ENCODE results near the gene CAMK1D. TPM values are rescaled to one million over a fixed set of nuclear protein-coding genes. Genes with fewer than 3 reads are reported as not detected.

The CAMK1D gene
- polyA plus RNA-seq, 1 donor (not counting 4 experiments of a cell fraction or from before 2014, with no cell fraction given): 0.76 TPM

- FAIRE-seq: no peak
- peaks cover 4% of the 10 kb centered on the region for H3K4me1 ChIP-seq (ENCODE audit: control insufficient read depth, extremely low read depth, insufficient read depth, low read length)
- no peak overlapping the region for H3K4me2 ChIP-seq (ENCODE audit: control insufficient read depth, extremely low read depth, insufficient read depth, low read depth, low read length)
Measured at GRCh38 chr10:12633776-12634620, 284.7 kb downstream of the CAMK1D start.

GRCh38 chr10:12634621-12634931, 285.2 kb downstream of the CAMK1D start:
- Histone ChIP-seq H3K36me3 (ENCODE audit: control insufficient read depth in 2 of 2, extremely low read depth in 1 of 2, insufficient read depth in 2 of 2, low read length in 2 of 2) (no peaks in the 10 kb centered on the region), H3K4me2 (ENCODE audit: control insufficient read depth, extremely low read depth, insufficient read depth, low read depth, low read length) (no peak overlapping the region), H3K9me3 (ENCODE audit: control insufficient read depth, low read depth, low read length) (peaks cover 11% of the 10 kb centered on the region), H3K9ac (ENCODE audit: control insufficient read depth, extremely low read depth, insufficient read depth, low read length) (no peak overlapping the region), H2AFZ (ENCODE audit: control insufficient read depth, low read length) (no peak overlapping the region), H3K4me3 (ENCODE audit: control insufficient read depth in 2 of 3, extremely low read depth in 1 of 3, insufficient read depth in 2 of 3, low read depth in 1 of 3, low read length in 3 of 3) (no peak overlapping the region), H3K9me1 (ENCODE audit: control insufficient read depth, extremely low read depth, insufficient read depth, low read length) (no peaks in the 10 kb centered on the region), H3K79me2 (ENCODE audit: control insufficient read depth, insufficient read depth, low read length) (no peaks in the 10 kb centered on the region), H4K20me1 (ENCODE audit: control insufficient read depth, extremely low read depth, insufficient read depth, low read length) (no peaks in the 10 kb centered on the region), H3K27me3 (ENCODE audit: control insufficient read depth, extremely low read depth, insufficient read depth, low read length) (no peaks in the 10 kb centered on the region), H3K27ac (ENCODE audit: control insufficient read depth, insufficient read depth, low read length) (no peak overlapping the region), H3K4me1 (ENCODE audit: control insufficient read depth, extremely low read depth, insufficient read depth, low read length) (peaks cover 4% of the 10 kb centered on the region)
- DNase-seq (ENCODE audit: low read depth, low spot score) (no peak), FAIRE-seq (no peak)
- TF ChIP-seq EZH2 (IDR thresholded peaks at IDR 0.05; ENCODE audit: low read length) (no peak), CTCF (optimal IDR thresholded peaks at IDR 0.05 in 1 of 3, IDR thresholded peaks at IDR 0.05 in 1 of 3, conservative IDR thresholded peaks at IDR 0.05 in 1 of 3; ENCODE audit: extremely low read depth in 1 of 3, insufficient read depth in 2 of 3, low read length in 3 of 3) (no peak)
- dilution Hi-C loops (cut with MboI; ENCODE audit: extremely low pct_ligation_motif_present, low sequenced_read_pairs): no loop called here

More at GRCh38 chr10:12633776-12634620, 284.7 kb downstream of the CAMK1D start:
- Histone ChIP-seq H3K9ac (ENCODE audit: control insufficient read depth, extremely low read depth, insufficient read depth, low read length) (no peak overlapping the region), H3K27me3 (ENCODE audit: control insufficient read depth, extremely low read depth, insufficient read depth, low read length) (no peaks in the 10 kb centered on the region), H3K36me3 (ENCODE audit: control insufficient read depth in 2 of 2, extremely low read depth in 1 of 2, insufficient read depth in 2 of 2, low read length in 2 of 2) (no peaks in the 10 kb centered on the region), H3K27ac (ENCODE audit: control insufficient read depth, insufficient read depth, low read length) (no peak overlapping the region), H2AFZ (ENCODE audit: control insufficient read depth, low read length) (no peak overlapping the region), H3K4me3 (ENCODE audit: control insufficient read depth in 2 of 3, extremely low read depth in 1 of 3, insufficient read depth in 2 of 3, low read depth in 1 of 3, low read length in 3 of 3) (no peak overlapping the region), H4K20me1 (ENCODE audit: control insufficient read depth, extremely low read depth, insufficient read depth, low read length) (no peaks in the 10 kb centered on the region), H3K9me1 (ENCODE audit: control insufficient read depth, extremely low read depth, insufficient read depth, low read length) (no peaks in the 10 kb centered on the region), H3K79me2 (ENCODE audit: control insufficient read depth, insufficient read depth, low read length) (no peaks in the 10 kb centered on the region), H3K9me3 (ENCODE audit: control insufficient read depth, low read depth, low read length) (peaks cover 11% of the 10 kb centered on the region)
- no peak for DNase-seq (ENCODE audit: low read depth, low spot score)
- dilution Hi-C loops (cut with MboI; ENCODE audit: extremely low pct_ligation_motif_present, low sequenced_read_pairs): no loop called here
- TF ChIP-seq EZH2 (IDR thresholded peaks at IDR 0.05; ENCODE audit: low read length): no peak
- TF ChIP-seq CTCF (optimal IDR thresholded peaks at IDR 0.05 in 1 of 3, IDR thresholded peaks at IDR 0.05 in 1 of 3, conservative IDR thresholded peaks at IDR 0.05 in 1 of 3; ENCODE audit: extremely low read depth in 1 of 3, insufficient read depth in 2 of 3, low read length in 3 of 3): no peak

Data from keratinocyte (primary cell).